ENCODE results near the gene CENATAC.
"Not testable (repeated sequence)": the region's sequence is repeated elsewhere in the genome, so short reads cannot be mapped to it uniquely, and the experiment has no call there.

Gene CENATAC

DNA sequence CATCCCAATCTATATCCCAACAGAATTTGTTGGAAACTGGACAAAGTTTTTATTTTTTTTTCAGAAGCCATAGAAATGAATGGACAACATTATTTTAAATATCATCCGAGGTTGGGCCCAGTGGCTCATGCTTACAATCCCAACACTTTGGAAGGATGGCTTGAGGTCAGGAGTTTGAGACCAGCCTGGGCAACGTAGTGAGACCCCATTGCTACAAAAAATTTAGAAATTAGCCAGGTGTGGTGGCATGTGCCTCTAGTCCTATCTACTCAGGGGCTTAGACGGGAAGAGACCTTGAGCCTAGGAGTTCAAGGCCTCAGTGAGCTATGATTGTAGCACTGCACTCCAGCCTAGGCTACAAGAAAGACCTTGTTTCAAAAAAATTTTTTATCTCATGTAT lies 36.9 kb downstream of the CENATAC start:
- TF ChIP-seq, protein P1, sequence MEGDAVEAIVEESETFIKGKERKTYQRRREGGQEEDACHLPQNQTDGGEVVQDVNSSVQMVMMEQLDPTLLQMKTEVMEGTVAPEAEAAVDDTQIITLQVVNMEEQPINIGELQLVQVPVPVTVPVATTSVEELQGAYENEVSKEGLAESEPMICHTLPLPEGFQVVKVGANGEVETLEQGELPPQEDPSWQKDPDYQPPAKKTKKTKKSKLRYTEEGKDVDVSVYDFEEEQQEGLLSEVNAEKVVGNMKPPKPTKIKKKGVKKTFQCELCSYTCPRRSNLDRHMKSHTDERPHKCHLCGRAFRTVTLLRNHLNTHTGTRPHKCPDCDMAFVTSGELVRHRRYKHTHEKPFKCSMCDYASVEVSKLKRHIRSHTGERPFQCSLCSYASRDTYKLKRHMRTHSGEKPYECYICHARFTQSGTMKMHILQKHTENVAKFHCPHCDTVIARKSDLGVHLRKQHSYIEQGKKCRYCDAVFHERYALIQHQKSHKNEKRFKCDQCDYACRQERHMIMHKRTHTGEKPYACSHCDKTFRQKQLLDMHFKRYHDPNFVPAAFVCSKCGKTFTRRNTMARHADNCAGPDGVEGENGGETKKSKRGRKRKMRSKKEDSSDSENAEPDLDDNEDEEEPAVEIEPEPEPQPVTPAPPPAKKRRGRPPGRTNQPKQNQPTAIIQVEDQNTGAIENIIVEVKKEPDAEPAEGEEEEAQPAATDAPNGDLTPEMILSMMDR (IDR thresholded peaks at IDR 0.05) = no peak
- DNase-seq (ENCODE audit: low spot score) = no peak
- Histone ChIP-seq H3K27ac (no peak overlapping the region), H3K4me3 (no peak overlapping the region)

- TF ChIP-seq, protein P1 (IDR thresholded peaks at IDR 0.05) = no peak
- H3K4me3 ChIP-seq = no peak overlapping the region
- no peak for DNase-seq (ENCODE audit: low spot score)
- no peak overlapping the region for H3K27ac ChIP-seq
Measured at GRCh38 chr11:119038884-119039283, 40.9 kb downstream of the CENATAC start.

- DNase-seq (ENCODE audit: low spot score); H3K4me3 ChIP-seq; H3K27ac ChIP-seq: not testable (repeated sequence)
Measured at GRCh38 chr11:119039471-119039870, 41.5 kb downstream of the CENATAC start.

DNA sequence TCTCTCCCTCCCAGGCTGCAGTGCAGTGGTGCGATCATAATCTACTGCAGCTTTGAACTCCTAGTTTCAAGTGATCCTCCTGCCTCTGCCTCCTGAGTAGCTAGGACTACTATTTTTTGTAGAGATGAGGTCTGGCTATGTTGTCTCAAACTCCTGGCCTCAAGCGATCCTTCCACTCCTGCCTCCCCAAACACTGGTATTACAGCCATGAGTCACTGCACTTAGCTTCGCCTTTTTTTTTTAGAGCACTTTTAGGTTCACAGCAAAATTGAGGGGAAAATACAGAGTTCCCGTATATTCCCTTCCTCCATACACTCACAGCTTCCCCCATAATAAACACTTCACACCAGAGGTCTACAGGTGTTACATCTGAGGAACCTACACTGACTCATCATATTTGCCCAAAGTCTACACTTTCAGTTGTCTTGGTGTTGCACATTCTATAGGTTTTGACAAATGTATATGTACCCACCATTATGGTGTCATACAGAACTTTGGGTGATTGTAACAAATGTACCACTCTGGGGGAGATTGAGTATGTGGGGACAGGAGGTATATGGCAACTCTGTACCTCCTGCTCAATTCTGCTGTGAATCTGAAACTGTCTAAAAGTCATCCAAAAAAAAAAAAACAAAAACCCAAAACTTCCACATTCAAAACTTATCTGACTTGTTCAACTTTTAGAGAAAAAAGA lies 44.0 kb downstream of the CENATAC start:
- Histone ChIP-seq H3K4me3 (no peak overlapping the region), H3K27ac (no peak overlapping the region)
- TF ChIP-seq, protein P1 (IDR thresholded peaks at IDR 0.05) = no peak
- no peak for DNase-seq (ENCODE audit: low spot score)

DNA sequence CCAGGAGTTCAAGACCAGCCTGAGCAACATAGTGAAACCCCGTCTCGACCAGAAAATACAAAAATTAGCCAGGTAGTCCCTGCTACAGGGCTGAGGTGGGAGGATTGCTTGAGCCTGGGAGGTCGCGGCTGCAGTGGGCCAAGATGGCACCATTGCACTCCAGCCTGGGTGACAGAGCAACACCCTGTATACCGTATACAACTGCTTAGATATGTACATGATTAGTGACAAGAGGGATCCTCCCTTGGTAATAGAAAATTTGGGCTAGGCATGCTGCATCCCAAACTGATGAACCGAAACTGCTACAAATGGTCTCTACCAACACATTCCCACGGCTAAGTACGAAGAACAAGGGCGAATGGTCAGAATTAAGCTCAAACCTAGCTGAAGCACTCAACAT lies 45.0 kb downstream of the CENATAC start:
- TF ChIP-seq, protein P1 (IDR thresholded peaks at IDR 0.05) = no peak
- no peak for DNase-seq (ENCODE audit: low spot score)
- no peak overlapping the region for H3K4me3 ChIP-seq
- no peak overlapping the region for H3K27ac ChIP-seq

GRCh38 chr11:119044708-119045107 lies 46.8 kb downstream of the CENATAC start:
- TF ChIP-seq, protein P1 (IDR thresholded peaks at IDR 0.05) = no peak
- H3K4me3 ChIP-seq = no peak overlapping the region
- no peak for DNase-seq (ENCODE audit: low spot score)
- no peak overlapping the region for H3K27ac ChIP-seq

- H3K27ac ChIP-seq = no peak overlapping the region
- H3K4me3 ChIP-seq = no peak overlapping the region
- DNase-seq (ENCODE audit: low spot score) = no peak
- TF ChIP-seq, protein P1 (IDR thresholded peaks at IDR 0.05) = no peak
Measured at GRCh38 chr11:119046489-119046888, 48.6 kb downstream of the CENATAC start.
